ENCODE results near the gene TMEM30A.

DNA sequence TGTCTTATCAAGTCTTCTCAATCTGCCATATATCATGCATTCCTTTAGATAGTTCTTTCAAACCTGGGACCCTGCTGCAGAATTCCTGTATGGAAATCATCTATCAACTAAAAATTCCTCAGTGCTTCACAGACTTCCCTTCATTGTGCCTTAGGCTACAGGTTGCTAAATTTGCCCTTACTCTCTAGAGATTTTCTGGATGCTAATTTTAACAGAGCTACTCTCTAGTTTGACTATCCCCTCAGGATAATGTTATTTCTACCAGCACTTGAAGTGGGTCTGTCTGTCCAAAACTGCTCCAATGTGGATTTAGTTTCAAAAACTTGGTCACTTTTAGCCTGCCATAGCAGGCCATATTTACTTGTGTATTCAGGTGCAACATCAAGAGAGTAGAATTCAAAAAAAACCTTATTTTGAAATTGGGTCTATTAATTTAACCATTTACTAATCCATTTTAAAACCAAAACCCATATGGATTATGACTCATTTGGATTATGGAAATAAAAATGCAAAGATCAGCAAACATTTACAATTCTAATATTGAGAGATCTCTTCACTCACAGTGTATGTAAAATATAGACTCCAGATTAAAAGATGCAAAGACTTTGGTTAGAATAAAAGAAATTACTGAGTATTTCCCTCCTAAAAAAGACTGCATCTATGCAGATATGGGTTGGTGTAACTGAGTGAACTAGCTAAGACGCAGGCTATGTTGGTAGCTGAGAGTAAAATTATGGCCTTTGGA lies 27.1 kb downstream of the TMEM30A start:
- TF ChIP-seq, protein P1, sequence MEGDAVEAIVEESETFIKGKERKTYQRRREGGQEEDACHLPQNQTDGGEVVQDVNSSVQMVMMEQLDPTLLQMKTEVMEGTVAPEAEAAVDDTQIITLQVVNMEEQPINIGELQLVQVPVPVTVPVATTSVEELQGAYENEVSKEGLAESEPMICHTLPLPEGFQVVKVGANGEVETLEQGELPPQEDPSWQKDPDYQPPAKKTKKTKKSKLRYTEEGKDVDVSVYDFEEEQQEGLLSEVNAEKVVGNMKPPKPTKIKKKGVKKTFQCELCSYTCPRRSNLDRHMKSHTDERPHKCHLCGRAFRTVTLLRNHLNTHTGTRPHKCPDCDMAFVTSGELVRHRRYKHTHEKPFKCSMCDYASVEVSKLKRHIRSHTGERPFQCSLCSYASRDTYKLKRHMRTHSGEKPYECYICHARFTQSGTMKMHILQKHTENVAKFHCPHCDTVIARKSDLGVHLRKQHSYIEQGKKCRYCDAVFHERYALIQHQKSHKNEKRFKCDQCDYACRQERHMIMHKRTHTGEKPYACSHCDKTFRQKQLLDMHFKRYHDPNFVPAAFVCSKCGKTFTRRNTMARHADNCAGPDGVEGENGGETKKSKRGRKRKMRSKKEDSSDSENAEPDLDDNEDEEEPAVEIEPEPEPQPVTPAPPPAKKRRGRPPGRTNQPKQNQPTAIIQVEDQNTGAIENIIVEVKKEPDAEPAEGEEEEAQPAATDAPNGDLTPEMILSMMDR (conservative IDR thresholded peaks at IDR 0.05; ENCODE audit: low read depth, low read length), result no peak
- TF ChIP-seq EZH2phosphoT487 (IDR thresholded peaks at IDR 0.05; ENCODE audit: borderline replicate concordance, low read length) (no peak), EZH2 (IDR thresholded peaks at IDR 0.05; ENCODE audit: low read length, unreplicated experiment) (no peak)

All from PC-3 (cell line).